BJ (cell line): ENCODE results near the gene TSPAN10. TPM values are rescaled to one million over a fixed set of nuclear protein-coding genes. Genes with fewer than 3 reads are reported as not detected.
A peak's percentile ranks its signal among the peaks of the same experiment; 100 is the strongest.

Experiments
- CTCF ChIA-PET: fragments of 350-600 bp; formaldehyde crosslinking; extraction: SDS; loops from one replicate; lab custom pipeline; 2021; ENCODE audit warnings: antibody characterized with exemption, inconsistent platforms; lab: Yijun Ruan, JAX
- POLR2A ChIA-PET: fragments of 300-600 bp; sonication (Branson Sonifier 250); formaldehyde crosslinking; extraction: SDS; loops from one replicate; lab custom pipeline; 2021; ENCODE audit warnings: antibody characterized with exemption; lab: Charles Lee
- DNase-seq: peaks from one replicate; pipeline ENCODE4 v3.0.0-alpha.2; 2011; ENCODE audit warnings: low read depth
- H3K27me3 ChIP-seq: 2 replicates; pipeline ENCODE4 v1.6.0; 2011; ENCODE audit warnings: low read length; ENCODE audit not compliant: control insufficient read depth, insufficient read depth
- H3K36me3 ChIP-seq: 2 replicates; pipeline ENCODE4 v1.5.1; 2011; ENCODE audit warnings: low read length; ENCODE audit not compliant: control insufficient read depth, insufficient read depth
- H3K4me3 ChIP-seq: 2 replicates; pipeline ENCODE4 v1.5.1; 2011; ENCODE audit warnings: low read depth, mild to moderate bottlenecking, control low read depth, low read length
- CTCF ChIP-seq: IDR thresholded peaks from 2 replicates; pipeline ENCODE4 v1.5.1; 2011; ENCODE audit warnings: low read depth, mild to moderate bottlenecking, control low read depth, inconsistent platforms, low read length, moderate library complexity; ENCODE audit not compliant: insufficient read depth
- polyA plus RNA-seq: library from polyadenylated mRNA; depleted of rRNA; stranded (reverse); fragments of >200 nt; gene quantifications from 2 replicates; pipeline ENCODE4 v1.2.3, GENCODE V29; 2011

Gene TSPAN10
- polyA plus RNA-seq, 1 experiment, result 3.0 TPM

DNA sequence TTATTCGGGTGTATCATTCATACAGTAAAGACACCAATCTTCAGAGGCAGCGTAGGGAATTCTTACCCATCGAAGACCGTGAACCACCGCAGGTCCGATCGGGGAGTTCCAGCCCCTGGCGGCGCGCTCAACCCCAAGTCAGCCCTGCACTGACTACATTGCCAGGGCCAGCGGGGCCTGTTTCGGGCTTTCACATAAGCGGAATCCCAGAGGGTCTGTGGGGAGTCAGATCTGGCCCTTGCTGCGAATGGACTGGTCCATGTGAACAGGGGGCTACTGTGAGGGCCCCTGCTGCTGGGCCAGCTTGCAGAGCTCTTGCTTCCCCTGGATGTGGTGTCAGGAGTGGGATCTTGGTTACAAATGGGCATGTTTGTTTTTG is 11.7 kb downstream of the TSPAN10 start:
- TF ChIP-seq CTCF, result no peak
- Histone ChIP-seq H3K4me3 (no peak overlapping the region), H3K36me3 (no peaks in the 10 kb centered on the region; the same call in 1 of the 2 replicates), H3K27me3 (peaks cover 9% of the 10 kb centered on the region)
- no peak for DNase-seq
- ChIA-PET CTCF (interaction anchor here (0.7 kb wide), 1 partner anchor 19 kb away, joined by 5 read pairs; no protein-coding TSS in a partner anchor), POLR2A (no interaction called here)

GRCh38 chr17:81650951-81651350 is 14.0 kb downstream of the TSPAN10 start:
- POLR2A ChIA-PET, result no interaction called here
- H3K36me3 ChIP-seq, result no peaks in the 10 kb centered on the region
- H3K4me3 ChIP-seq, result no peak overlapping the region
- CTCF ChIA-PET, result interaction anchor here (0.5 to 0.6 kb wide), 2 partner anchors 21 to 30 kb away, joined by 3 read pairs; no protein-coding TSS in a partner anchor
- TF ChIP-seq CTCF, result no peak
- no peak for DNase-seq
- peaks cover 9% of the 10 kb centered on the region for H3K27me3 ChIP-seq

DNA sequence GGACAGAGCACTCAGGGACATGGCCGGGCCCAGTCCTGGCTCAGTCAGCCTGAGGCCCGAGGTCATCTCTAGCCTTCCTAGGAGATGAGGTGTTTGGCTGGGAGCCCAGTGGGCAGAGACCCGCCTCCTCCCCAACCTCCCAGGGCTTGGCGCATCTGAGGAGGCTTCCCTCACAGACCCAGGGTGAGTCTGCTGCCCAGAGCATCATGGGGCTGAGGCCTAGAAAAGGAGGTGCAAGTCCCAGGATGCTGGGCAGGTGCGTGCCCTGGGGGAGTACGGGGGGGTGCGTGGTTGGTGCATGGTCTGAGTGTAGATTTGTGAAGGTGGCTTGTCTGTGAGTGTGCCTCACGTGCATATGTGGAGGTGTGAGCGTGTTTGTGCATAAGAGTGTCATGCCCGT is 14.7 kb downstream of the TSPAN10 start:
- ChIA-PET CTCF (no interaction called here), POLR2A (no interaction called here)
- Histone ChIP-seq H3K36me3 (no peaks in the 10 kb centered on the region), H3K4me3 (no peak overlapping the region), H3K27me3 (peaks cover 9% of the 10 kb centered on the region)
- DNase-seq, result peak; percentile 44
- no peak for TF ChIP-seq CTCF

GRCh38 chr17:81652906-81653771 is 16.1 kb downstream of the TSPAN10 start:
- CTCF ChIA-PET, result no interaction called here

More at GRCh38 chr17:81652906-81653771, 16.1 kb downstream of the TSPAN10 start:
- TF ChIP-seq CTCF, result no peak
- Histone ChIP-seq H3K36me3 (no peaks in the 10 kb centered on the region), H3K27me3 (peaks cover 5% of the 10 kb centered on the region), H3K4me3 (no peak overlapping the region)
- no peak for DNase-seq
- POLR2A ChIA-PET, result no interaction called here
